ENCODE measurements around the gene RDH13.

Gene RDH13, protein sequence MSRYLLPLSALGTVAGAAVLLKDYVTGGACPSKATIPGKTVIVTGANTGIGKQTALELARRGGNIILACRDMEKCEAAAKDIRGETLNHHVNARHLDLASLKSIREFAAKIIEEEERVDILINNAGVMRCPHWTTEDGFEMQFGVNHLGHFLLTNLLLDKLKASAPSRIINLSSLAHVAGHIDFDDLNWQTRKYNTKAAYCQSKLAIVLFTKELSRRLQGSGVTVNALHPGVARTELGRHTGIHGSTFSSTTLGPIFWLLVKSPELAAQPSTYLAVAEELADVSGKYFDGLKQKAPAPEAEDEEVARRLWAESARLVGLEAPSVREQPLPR

DNA sequence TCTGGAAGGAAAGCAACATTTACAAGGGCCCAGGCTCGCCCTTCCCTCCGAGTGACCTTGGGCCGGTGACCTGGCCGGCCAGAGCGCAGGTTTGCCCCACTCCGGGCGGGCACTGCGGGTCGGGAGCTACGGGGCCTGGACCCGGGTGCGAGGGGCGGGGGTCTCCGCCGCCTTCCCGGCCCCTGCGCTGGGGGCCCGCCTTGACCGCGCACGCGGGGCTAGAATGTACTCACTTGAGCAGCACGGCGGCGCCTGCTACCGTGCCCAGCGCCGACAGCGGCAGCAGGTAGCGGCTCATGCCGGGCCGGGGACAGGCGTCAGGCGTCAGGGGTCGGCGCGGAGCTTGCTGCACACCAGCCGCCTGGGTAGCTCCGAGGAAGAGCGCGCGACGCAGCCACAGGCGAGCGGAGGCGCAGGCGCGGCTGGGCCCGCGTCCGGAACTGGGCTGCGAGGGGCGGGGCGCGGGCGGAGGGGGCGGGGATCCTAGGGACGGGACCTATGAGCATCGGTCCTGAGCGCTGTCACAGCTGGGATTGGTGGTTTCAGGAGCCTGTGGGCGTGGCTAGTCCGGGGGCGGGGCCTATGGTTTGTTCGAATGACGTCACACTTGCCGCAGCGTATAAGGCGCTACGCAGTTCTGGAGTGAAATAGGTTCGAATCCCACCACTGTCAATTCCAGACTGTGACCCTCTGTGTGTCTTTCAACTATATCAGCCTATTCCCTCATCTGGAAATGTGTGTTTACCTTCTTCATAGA is at the start of gene RDH13:
RDH13 (minus strand) TSS at position 414 of the 757 bp plus-strand sequence; CDS start at position 298, 116 bp downstream.
- TF ChIP-seq, protein P1, sequence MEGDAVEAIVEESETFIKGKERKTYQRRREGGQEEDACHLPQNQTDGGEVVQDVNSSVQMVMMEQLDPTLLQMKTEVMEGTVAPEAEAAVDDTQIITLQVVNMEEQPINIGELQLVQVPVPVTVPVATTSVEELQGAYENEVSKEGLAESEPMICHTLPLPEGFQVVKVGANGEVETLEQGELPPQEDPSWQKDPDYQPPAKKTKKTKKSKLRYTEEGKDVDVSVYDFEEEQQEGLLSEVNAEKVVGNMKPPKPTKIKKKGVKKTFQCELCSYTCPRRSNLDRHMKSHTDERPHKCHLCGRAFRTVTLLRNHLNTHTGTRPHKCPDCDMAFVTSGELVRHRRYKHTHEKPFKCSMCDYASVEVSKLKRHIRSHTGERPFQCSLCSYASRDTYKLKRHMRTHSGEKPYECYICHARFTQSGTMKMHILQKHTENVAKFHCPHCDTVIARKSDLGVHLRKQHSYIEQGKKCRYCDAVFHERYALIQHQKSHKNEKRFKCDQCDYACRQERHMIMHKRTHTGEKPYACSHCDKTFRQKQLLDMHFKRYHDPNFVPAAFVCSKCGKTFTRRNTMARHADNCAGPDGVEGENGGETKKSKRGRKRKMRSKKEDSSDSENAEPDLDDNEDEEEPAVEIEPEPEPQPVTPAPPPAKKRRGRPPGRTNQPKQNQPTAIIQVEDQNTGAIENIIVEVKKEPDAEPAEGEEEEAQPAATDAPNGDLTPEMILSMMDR (IDR thresholded peaks at IDR 0.05): no peak

GRCh38 chr19:55112246-55112776 is 49.4 kb upstream of the RDH13 start:
- TF ChIP-seq, protein P1 (IDR thresholded peaks at IDR 0.05): no peak

DNA sequence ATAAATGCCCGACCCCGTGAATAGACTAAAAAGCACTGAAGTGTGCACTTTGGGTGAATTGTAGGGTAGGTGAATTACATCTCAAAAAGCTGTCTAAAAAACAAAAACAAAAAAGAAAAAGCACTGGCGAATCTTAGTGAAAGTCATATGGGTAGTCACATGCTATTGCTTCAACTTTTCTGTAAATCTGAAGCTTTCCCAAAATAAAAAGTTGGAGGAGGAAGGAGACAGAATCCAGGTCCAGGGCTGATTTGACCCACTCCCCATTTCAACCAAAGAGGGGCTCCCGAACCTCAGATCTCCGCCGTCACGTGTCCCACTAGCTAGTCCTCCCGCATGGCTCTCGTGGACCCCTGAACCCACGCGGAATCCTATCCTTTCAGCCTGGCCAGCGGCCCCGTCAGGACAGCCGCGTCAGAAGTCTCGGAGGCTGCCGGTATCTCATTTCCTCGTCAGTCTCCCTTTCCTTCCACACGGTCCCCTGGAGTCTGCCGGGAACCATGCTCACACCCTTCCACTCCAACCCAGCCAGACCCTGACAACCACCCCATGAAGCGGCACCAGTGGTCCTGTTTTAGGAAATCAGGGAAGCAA is 48.4 kb upstream of the RDH13 start:
- TF ChIP-seq, protein P1 (IDR thresholded peaks at IDR 0.05): no peak

DNA sequence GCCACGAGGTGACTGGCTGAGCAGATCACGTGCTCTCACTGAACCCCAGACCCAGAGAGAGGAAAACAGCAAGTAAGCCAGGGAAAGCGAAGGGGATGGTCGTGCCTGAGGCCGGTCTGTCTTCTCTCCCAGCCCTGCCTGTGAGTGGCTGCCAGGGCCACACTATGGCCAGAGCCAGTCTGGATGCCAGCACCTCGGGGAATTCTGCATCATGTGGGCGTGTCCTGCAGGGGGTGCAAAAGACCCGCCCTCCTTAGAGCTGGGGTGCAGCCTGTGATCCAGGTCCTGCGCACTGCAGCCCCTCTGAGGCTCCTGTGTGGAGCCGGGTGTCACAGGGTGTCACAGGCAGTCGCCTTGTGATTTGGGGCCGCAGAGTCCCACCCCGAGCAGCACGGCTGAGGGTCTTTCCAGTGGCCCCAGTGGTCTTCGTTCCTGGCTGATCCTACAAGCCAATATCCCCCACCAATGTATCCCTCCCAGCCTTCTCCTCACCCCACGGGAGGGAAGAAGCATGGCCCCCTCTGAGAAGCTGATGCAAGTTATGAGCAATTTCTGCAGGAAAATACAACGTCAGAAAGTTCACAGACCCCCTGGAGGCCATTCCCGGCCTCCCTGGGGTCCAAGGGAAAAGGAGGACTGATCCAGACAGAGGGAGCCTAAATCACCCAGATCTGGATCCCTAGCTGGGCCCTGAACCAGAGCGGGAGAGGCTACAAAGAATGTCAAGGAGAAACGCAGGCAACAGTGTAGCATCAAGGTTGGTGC is 46.8 kb upstream of the RDH13 start:
- TF ChIP-seq, protein P1 (IDR thresholded peaks at IDR 0.05): no peak

GRCh38 chr19:55106591-55106990 is 43.6 kb upstream of the RDH13 start:
- TF ChIP-seq, protein P1 (IDR thresholded peaks at IDR 0.05): no peak

- TF ChIP-seq, protein P1 (IDR thresholded peaks at IDR 0.05): no peak
These were observed 42.3 kb upstream of the RDH13 start for GRCh38 chr19:55105237-55105636.

- TF ChIP-seq, protein P1 (IDR thresholded peaks at IDR 0.05): no peak
These were observed 40.2 kb upstream of the RDH13 start for GRCh38 chr19:55103190-55103589.

Measured in LNCAP (cell line).